Measurements from ENCODE around the gene TOP1.

TOP1 gene

DNA sequence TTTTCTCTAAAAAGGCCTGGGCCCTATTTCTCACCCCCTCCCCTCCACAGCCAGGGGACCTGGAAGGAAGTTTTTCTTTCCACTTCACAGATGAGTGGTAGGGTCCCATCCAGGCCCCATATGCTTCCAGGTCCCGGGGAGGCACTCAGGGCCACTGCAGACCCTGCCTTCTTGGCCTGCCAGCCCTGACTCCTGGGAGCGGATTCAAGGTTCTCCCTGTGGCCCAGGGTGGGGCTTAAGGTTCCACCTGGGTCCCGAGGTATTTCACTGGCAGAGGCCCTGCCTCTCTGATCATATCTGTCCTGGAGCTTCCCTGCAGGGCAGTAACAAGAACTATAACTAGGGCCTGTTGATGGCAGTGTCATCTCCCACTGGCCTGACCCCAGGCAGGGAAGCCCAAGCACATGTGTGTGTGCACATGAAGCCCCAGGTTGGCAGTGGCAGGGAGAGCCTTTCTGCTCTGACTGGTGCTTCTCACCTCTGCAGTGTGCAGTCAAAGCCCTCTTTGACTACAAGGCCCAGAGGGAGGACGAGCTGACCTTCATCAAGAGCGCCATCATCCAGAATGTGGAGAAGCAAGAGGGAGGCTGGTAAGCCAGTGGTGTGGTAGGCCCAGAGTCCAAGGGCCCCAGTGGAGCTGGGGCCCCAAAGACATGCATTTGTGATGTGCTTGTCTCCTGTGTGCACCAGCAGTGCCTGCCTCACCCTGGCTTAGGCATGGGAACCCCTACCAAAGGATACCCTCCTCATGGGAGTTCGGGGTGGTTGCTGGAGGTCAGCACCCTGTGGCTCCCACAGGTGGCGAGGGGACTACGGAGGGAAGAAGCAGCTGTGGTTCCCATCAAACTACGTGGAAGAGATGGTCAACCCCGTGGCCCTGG lies 139.9 kb downstream of the TOP1 start:
- no peak for DNase-seq (ENCODE audit: low read depth)

DNA sequence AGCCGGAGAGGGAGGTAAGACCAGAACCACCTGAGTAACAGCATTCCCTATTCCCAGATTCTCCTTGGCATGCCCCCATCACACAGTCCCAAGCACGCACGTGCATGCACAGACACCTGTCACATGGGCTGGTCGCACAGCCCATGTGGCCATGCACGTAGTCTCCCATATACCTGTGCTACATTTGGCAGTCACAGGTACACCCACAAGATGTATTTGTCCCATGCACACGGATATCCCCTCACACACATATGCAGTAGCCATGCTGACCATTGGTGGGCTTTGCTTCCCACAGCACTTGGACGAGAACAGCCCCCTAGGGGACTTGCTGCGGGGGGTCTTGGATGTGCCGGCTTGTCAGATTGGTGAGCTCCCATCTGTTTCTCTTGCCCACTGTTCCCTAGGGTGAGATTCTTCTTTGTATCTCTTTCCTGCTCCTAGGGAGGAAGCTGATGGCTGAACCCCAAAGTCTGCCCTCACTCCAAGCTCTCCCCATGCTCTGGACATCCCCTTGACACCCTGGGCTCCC lies 140.6 kb downstream of the TOP1 start:
- DNase-seq (ENCODE audit: low read depth): no peak

DNA sequence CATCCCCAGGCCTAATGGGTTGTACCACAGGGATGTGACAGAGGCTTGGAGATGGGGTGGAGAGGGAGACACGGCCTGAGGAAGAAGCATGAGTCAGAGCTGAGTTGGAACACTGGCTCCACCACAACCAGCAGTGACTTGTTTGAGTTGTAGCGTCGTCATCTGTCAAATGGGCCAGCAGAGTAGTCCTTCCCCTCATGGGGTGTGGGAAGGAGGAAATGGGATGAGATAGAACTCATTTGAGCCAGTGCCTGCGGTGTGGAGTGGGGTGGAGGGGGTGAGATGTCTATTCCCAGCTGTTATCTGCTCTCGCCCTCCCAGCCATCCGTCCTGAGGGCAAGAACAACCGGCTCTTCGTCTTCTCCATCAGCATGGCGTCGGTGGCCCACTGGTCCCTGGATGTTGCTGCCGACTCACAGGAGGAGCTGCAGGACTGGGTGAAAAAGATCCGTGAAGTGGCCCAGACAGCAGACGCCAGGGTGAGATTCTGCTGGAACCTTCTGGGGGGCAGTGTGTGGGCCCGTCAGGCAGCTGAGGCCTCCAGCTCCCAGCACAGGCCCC lies 141.2 kb downstream of the TOP1 start:
- DNase-seq (ENCODE audit: low read depth): no peak

DNA sequence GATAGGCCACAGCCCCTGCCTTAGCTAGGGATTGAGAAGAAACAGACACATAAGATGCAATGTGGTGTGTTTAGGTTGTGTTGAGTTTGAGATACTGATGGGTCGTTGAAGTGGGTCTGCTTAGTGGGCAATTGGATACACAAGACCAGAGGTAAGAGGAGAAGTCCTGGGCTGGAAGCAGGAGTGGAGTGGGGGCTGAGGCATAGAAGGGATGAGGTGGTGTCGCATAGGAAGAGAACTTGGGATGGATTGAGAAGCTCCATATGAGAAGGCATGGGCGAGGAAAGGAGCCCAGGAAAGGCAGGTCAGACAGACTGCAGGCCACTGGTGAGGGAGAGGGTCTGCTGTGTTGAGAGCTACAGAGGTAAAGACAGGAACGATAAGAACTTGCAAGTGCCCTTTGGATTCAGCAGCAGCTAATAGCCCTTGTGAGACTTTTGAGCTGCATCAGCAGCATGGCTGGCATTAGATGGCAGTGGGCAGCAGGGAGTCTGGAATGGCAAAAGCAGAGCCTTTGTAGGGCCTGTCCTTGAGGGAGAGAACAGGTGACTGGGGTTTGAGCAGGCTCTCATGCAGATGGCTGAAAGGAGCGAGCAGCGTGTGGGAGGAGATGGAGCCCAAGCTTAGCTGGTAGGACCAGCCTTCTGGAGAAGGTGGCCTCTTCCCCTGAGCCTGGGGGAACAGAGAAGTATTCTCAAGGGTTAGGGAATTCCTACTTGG lies 141.9 kb downstream of the TOP1 start:
- no peak for DNase-seq (ENCODE audit: low read depth)

DNA sequence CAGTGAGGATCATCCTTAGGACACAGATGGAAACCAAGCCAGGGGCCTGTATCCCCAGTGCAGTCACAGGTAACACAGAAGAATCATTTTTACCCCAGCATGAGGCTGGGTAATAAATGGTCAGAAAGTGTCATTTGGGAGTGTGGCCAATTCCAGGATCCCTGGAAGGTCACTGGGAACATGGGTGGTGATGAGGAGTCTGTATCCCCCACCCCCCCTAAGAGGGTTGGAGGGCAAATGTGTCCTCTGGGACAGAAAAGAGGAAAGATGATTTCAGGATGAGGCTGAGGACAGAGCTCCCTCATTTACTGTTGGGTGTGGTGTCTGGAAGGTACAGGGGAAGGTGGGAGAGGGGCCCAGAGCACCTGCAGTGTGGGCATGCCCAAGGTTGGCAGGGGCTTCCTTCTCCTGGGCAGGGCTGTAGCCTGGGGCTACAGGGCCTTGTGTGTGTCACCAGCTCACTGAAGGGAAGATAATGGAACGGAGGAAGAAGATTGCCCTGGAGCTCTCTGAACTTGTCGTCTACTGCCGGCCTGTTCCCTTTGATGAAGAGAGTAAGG lies 143.2 kb downstream of the TOP1 start:
- no peak for DNase-seq (ENCODE audit: low read depth)

DNA sequence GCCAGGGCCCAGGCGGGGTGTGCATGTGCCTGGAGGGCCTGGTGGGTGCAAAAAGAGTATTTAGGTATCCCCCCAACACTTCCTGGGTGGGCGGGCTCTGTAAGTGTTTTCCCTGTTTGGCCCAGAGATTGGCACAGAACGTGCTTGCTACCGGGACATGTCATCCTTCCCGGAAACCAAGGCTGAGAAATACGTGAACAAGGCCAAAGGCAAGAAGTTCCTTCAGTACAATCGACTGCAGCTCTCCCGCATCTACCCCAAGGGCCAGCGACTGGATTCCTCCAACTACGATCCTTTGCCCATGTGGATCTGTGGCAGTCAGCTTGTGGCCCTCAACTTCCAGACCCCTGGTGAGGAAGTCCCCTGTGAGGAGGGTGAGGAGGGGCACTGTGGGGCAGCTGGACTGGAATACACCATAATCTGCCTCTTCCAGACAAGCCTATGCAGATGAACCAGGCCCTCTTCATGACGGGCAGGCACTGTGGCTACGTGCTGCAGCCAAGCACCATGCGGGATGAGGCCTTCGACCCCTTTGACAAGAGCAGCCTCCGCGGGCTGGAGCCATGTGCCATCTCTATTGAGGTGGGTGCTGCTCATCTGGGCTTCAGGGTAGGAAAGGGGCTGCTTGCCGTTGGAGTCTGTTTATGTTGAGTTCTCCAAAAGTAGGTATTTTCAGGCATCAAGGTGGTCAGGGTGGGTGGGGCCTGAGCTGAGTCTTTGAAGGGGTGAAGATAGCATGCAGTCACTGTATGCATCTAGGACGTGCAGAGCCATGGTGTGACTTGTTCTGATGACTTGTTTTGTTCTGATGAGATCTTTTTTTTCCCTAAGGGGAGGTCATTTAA lies 143.9 kb downstream of the TOP1 start:
- no peak for DNase-seq (ENCODE audit: low read depth)

DNA sequence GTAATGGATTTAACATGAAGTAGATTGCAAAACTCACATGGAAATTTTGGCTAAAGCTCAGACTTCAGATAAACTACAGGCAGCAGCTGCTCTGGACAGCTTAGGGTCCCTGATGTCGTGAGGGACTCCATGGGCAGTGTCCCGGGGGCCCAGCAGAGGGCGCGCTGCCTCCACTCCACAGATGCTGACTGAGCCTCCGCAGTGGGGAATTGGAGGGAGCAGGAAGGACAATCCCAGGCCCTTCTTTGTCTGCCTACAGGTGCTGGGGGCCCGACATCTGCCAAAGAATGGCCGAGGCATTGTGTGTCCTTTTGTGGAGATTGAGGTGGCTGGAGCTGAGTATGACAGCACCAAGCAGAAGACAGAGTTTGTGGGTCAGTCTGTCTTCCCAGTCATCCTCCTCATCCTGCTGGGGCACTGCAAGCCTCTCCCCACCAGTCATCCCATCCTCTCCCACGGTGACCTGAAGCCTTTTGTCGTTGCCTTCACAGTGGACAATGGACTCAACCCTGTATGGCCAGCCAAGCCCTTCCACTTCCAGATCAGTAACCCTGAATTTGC lies 144.6 kb downstream of the TOP1 start:
- peak; percentile 43 for DNase-seq (ENCODE audit: low read depth)

DNA sequence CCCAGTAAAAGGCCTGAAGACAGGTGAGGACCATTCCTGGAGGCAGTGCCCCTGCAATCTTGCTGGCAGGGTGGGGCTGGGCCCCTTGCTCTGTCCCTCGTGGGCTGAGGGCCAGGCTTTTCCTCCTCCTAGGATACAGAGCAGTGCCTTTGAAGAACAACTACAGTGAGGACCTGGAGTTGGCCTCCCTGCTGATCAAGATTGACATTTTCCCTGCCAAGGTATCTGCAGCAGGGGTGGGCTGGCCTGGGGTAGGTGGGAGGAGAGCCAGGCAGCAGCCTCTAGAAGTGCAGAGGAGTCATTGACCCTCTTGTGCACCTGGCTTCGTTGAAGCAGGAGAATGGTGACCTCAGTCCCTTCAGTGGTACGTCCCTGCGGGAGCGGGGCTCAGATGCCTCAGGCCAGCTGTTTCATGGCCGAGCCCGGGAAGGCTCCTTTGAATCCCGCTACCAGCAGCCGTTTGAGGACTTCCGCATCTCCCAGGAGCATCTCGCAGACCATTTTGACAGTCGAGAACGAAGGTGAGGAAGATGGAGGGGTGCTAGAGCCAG lies 145.2 kb downstream of the TOP1 start:
- DNase-seq (ENCODE audit: low read depth): no peak

All from stimulated activated CD8-positive, alpha-beta memory T cell treated with anti-CD3 and anti-CD28 coated beads, Interleukin-12 subunit alpha, Interleukin-12 subunit beta, amount 100 ng/mL, for 1 hour (primary cell).